Ishikawa (cell line): ENCODE data around the gene PIK3CD.

Source experiments
- CEBPB ChIP-seq: IDR thresholded peaks from 2 replicates; pipeline ENCODE4 v1.6.1; 2012
- CREB1 ChIP-seq: IDR thresholded peaks from 2 replicates; pipeline ENCODE4 v1.6.1; 2012; ENCODE audit warnings: low read depth
- EP300 ChIP-seq: IDR thresholded peaks from 2 replicates; pipeline ENCODE4 v1.6.1; 2012; ENCODE audit warnings: borderline replicate concordance
- MAX ChIP-seq: IDR thresholded peaks from 2 replicates; pipeline ENCODE4 v1.6.1; 2012
- NFIC ChIP-seq: IDR thresholded peaks from 2 replicates; pipeline ENCODE4 v1.6.1; 2012
- RAD21 ChIP-seq: IDR thresholded peaks from 2 replicates; pipeline ENCODE4 v1.6.1; 2012; ENCODE audit warnings: low read depth
- REST ChIP-seq: IDR thresholded peaks from 2 replicates; pipeline ENCODE4 v1.6.1; 2012; ENCODE audit warnings: low read depth, mild to moderate bottlenecking
- TCF12 ChIP-seq: IDR thresholded peaks from 2 replicates; pipeline ENCODE4 v1.6.1; 2012; ENCODE audit warnings: low read depth
- YY1 ChIP-seq: IDR thresholded peaks from 2 replicates; pipeline ENCODE4 v1.6.1; 2012; ENCODE audit warnings: low read depth

GRCh38 chr1:9639227-9639626 is 12.3 kb upstream of the PIK3CD start:
- no peak for TF ChIP-seq EP300
- TF ChIP-seq MAX = no peak
- no peak for TF ChIP-seq NFIC
- TF ChIP-seq TCF12 = no peak
- TF ChIP-seq RAD21 = no peak
- TF ChIP-seq REST = no peak
- TF ChIP-seq YY1 = no peak
- TF ChIP-seq CREB1 = no peak
- TF ChIP-seq CEBPB = no peak
